ENCODE measurements around the gene CACNA2D4. TPM values are rescaled to one million over a fixed set of nuclear protein-coding genes. Genes with fewer than 3 reads are reported as not detected.

The CACNA2D4 gene
- total RNA-seq (2014; rRNA removed; shearing (Covaris generic); ENCODE audit: low replicate concordance): 0.22 and 0.37 TPM in 2 replicates

GRCh38 chr12:1918081-1918883 is at the start of gene CACNA2D4:
CACNA2D4 (minus strand) TSS chr12:1918652; CDS start chr12:1918473, 179 bp downstream.
- H3K4me2 ChIP-seq (ENCODE audit: low read depth, low read length, poor library complexity, severe bottlenecking): peak within 1 kb of the TSS; percentile 27
- peak within 1 kb of the TSS; percentile 50; the same call in 1 of the 2 replicates for H3K9ac ChIP-seq (ENCODE audit: low read length)
- H3K4me3 ChIP-seq (ENCODE audit: low read length): no peak within 1 kb of the TSS; the same call in 1 of the 2 replicates
- H3K79me2 ChIP-seq (ENCODE audit: low read length): no peaks in the 10 kb centered on the region
- no peaks in the 10 kb centered on the region for H4K20me1 ChIP-seq (ENCODE audit: insufficient read depth, low read depth, low read length)
- peaks cover 33% of the 10 kb centered on the region for H3K4me1 ChIP-seq (ENCODE audit: low read length)
- no peaks in the 10 kb centered on the region for H3K27me3 ChIP-seq (ENCODE audit: low read length)
- DNase-seq: no peak
- H3K36me3 ChIP-seq (ENCODE audit: insufficient read depth, low read length): no peaks in the 10 kb centered on the region
- H3K27ac ChIP-seq (ENCODE audit: low read length): no peak within 1 kb of the TSS
- no peaks in the 10 kb centered on the region for H3K9me3 ChIP-seq (ENCODE audit: low read length)
- H2AFZ ChIP-seq (ENCODE audit: low read length): no peak within 1 kb of the TSS; the same call in 1 of the 2 replicates
- no peaks in the 10 kb centered on the region for H3K9me2 ChIP-seq (replicated peaks; ENCODE audit: insufficient read depth, low read length)

DNA sequence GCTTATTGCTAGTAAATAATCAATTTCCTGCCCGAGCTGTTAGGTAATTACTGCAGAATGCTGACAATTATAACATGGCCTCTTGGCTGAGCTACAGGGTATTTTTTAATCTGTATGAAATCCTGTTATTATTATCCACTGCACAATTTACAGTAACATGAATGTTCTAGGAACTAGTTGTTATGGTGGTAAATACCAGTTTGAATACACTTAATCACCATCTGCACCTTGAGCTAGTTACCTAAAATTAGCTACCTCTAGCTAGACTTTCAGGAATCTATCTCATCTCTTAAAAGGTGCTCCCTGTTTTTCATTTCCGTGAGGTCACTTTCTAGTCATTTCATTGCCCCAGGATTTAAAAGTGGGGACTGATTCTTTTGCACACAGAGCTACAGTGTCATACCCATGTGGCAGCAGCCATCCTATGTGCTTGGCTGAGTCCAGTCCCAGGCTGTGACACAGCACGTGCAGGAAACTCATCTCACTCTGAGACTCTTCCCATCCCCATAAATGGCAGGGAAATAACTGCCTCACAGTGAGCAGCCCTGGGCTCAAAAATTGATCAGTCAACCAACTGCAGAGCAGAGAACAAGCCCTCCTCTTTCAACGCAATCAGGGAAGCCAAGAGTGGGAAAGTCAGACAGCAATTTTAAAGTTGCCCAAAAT is 48.2 kb upstream of the CACNA2D4 start:
- Histone ChIP-seq H3K9me2 (replicated peaks; ENCODE audit: insufficient read depth, low read length) (no peaks in the 10 kb centered on the region), H2AFZ (ENCODE audit: low read length) (no peak overlapping the region), H3K9ac (ENCODE audit: low read length) (no peak overlapping the region), H4K20me1 (ENCODE audit: insufficient read depth, low read depth, low read length) (no peaks in the 10 kb centered on the region), H3K36me3 (ENCODE audit: insufficient read depth, low read length) (0 out of 2 replicates have a peak, but pooled peaks cover 11% of the 10 kb centered on the region), H3K27me3 (ENCODE audit: low read length) (no peaks in the 10 kb centered on the region), H3K4me2 (ENCODE audit: low read depth, low read length, poor library complexity, severe bottlenecking) (no peak overlapping the region), H3K79me2 (ENCODE audit: low read length) (peaks cover 19% of the 10 kb centered on the region; the same call in 1 of the 2 replicates), H3K27ac (ENCODE audit: low read length) (no peak overlapping the region), H3K4me3 (ENCODE audit: low read length) (no peak overlapping the region), H3K9me3 (ENCODE audit: low read length) (no peaks in the 10 kb centered on the region), H3K4me1 (ENCODE audit: low read length) (peaks cover 8% of the 10 kb centered on the region; the same call in 1 of the 2 replicates)
- no peak for DNase-seq

- no peak overlapping the region for H3K4me2 ChIP-seq (ENCODE audit: low read depth, low read length, poor library complexity, severe bottlenecking)
- DNase-seq: no peak
These were observed 47.5 kb upstream of the CACNA2D4 start for GRCh38 chr12:1965916-1966315.

GRCh38 chr12:1962051-1963020 is 43.9 kb upstream of the CACNA2D4 start:
- Histone ChIP-seq H3K9ac (ENCODE audit: low read length) (no peak overlapping the region), H2AFZ (ENCODE audit: low read length) (no peak overlapping the region), H3K9me2 (replicated peaks; ENCODE audit: insufficient read depth, low read length) (no peaks in the 10 kb centered on the region), H3K9me3 (ENCODE audit: low read length) (no peaks in the 10 kb centered on the region), H4K20me1 (ENCODE audit: insufficient read depth, low read depth, low read length) (no peaks in the 10 kb centered on the region), H3K79me2 (ENCODE audit: low read length) (no peaks in the 10 kb centered on the region), H3K4me2 (ENCODE audit: low read depth, low read length, poor library complexity, severe bottlenecking) (no peak overlapping the region), H3K4me3 (ENCODE audit: low read length) (no peak overlapping the region), H3K4me1 (ENCODE audit: low read length) (no peaks in the 10 kb centered on the region), H3K27me3 (ENCODE audit: low read length) (no peaks in the 10 kb centered on the region), H3K27ac (ENCODE audit: low read length) (no peak overlapping the region), H3K36me3 (ENCODE audit: insufficient read depth, low read length) (peaks cover 30% of the 10 kb centered on the region)
- no peak for DNase-seq

More at GRCh38 chr12:1965916-1966315, 47.5 kb upstream of the CACNA2D4 start:
- Histone ChIP-seq H3K9ac (ENCODE audit: low read length) (no peak overlapping the region), H2AFZ (ENCODE audit: low read length) (no peak overlapping the region), H3K4me1 (ENCODE audit: low read length) (peaks cover 8% of the 10 kb centered on the region; the same call in 1 of the 2 replicates), H3K27ac (ENCODE audit: low read length) (no peak overlapping the region), H3K9me3 (ENCODE audit: low read length) (no peaks in the 10 kb centered on the region), H3K79me2 (ENCODE audit: low read length) (peaks cover 14% of the 10 kb centered on the region; the same call in 1 of the 2 replicates), H3K27me3 (ENCODE audit: low read length) (no peaks in the 10 kb centered on the region), H3K36me3 (ENCODE audit: insufficient read depth, low read length) (0 out of 2 replicates have a peak, but pooled peaks cover 16% of the 10 kb centered on the region), H3K4me3 (ENCODE audit: low read length) (no peak overlapping the region), H4K20me1 (ENCODE audit: insufficient read depth, low read depth, low read length) (no peaks in the 10 kb centered on the region), H3K9me2 (replicated peaks; ENCODE audit: insufficient read depth, low read length) (no peaks in the 10 kb centered on the region)

- peaks cover 19% of the 10 kb centered on the region for H3K36me3 ChIP-seq (ENCODE audit: insufficient read depth, low read length)
- no peaks in the 10 kb centered on the region for H3K9me3 ChIP-seq (ENCODE audit: low read length)
- H3K9me2 ChIP-seq (replicated peaks; ENCODE audit: insufficient read depth, low read length): no peaks in the 10 kb centered on the region
- H3K4me1 ChIP-seq (ENCODE audit: low read length): no peaks in the 10 kb centered on the region
- H3K4me2 ChIP-seq (ENCODE audit: low read depth, low read length, poor library complexity, severe bottlenecking): no peak overlapping the region
- no peak for DNase-seq
- no peak overlapping the region for H2AFZ ChIP-seq (ENCODE audit: low read length)
- no peak overlapping the region for H3K9ac ChIP-seq (ENCODE audit: low read length)
- H3K27me3 ChIP-seq (ENCODE audit: low read length): no peaks in the 10 kb centered on the region
- no peak overlapping the region for H3K4me3 ChIP-seq (ENCODE audit: low read length)
- no peak overlapping the region for H3K27ac ChIP-seq (ENCODE audit: low read length)
- H4K20me1 ChIP-seq (ENCODE audit: insufficient read depth, low read depth, low read length): no peaks in the 10 kb centered on the region
- peaks cover 4% of the 10 kb centered on the region; the same call in 1 of the 2 replicates for H3K79me2 ChIP-seq (ENCODE audit: low read length)
These were observed 38.3 kb upstream of the CACNA2D4 start for GRCh38 chr12:1956716-1957115.

GRCh38 chr12:1949771-1950470 is 31.5 kb upstream of the CACNA2D4 start:
- no peak for DNase-seq
- no peaks in the 10 kb centered on the region for H3K79me2 ChIP-seq (ENCODE audit: low read length)
- H3K9me3 ChIP-seq (ENCODE audit: low read length): no peaks in the 10 kb centered on the region
- H3K4me3 ChIP-seq (ENCODE audit: low read length): no peak overlapping the region
- H3K36me3 ChIP-seq (ENCODE audit: insufficient read depth, low read length): peaks cover 19% of the 10 kb centered on the region
- H2AFZ ChIP-seq (ENCODE audit: low read length): no peak overlapping the region
- no peak overlapping the region for H3K9ac ChIP-seq (ENCODE audit: low read length)
- H3K27ac ChIP-seq (ENCODE audit: low read length): no peak overlapping the region
- H3K4me2 ChIP-seq (ENCODE audit: low read depth, low read length, poor library complexity, severe bottlenecking): no peak overlapping the region
- H3K4me1 ChIP-seq (ENCODE audit: low read length): no peaks in the 10 kb centered on the region
- no peaks in the 10 kb centered on the region for H4K20me1 ChIP-seq (ENCODE audit: insufficient read depth, low read depth, low read length)
- H3K9me2 ChIP-seq (replicated peaks; ENCODE audit: insufficient read depth, low read length): no peaks in the 10 kb centered on the region
- no peaks in the 10 kb centered on the region for H3K27me3 ChIP-seq (ENCODE audit: low read length)

DNA sequence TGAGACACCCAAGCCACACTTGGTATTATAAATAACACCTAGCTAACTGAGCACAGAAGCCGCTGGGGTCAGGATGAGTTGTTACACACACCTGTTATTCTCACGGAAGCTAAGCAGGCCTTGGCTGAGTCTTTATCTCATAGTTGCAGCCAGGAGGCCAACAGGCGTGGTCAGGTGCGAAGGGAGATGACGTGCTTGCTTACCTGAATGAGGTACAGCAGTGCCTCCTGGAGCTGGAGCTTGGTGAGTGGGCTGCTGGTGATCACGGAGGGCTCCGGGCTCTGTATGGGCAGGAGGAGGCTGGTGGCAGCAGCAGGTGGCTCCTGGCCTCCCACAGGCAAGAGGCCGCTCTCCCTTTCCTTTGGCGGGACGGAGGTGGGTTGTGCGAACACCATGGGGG is 30.4 kb upstream of the CACNA2D4 start:
- no peaks in the 10 kb centered on the region for H4K20me1 ChIP-seq (ENCODE audit: insufficient read depth, low read depth, low read length)
- H3K9me2 ChIP-seq (replicated peaks; ENCODE audit: insufficient read depth, low read length): no peaks in the 10 kb centered on the region
- H3K9me3 ChIP-seq (ENCODE audit: low read length): no peaks in the 10 kb centered on the region
- H3K27me3 ChIP-seq (ENCODE audit: low read length): no peaks in the 10 kb centered on the region
- H3K4me2 ChIP-seq (ENCODE audit: low read depth, low read length, poor library complexity, severe bottlenecking): no peak overlapping the region
- H3K79me2 ChIP-seq (ENCODE audit: low read length): no peaks in the 10 kb centered on the region
- H3K36me3 ChIP-seq (ENCODE audit: insufficient read depth, low read length): peaks cover 19% of the 10 kb centered on the region
- no peak overlapping the region for H2AFZ ChIP-seq (ENCODE audit: low read length)
- H3K4me1 ChIP-seq (ENCODE audit: low read length): no peaks in the 10 kb centered on the region
- H3K4me3 ChIP-seq (ENCODE audit: low read length): no peak overlapping the region
- no peak overlapping the region for H3K27ac ChIP-seq (ENCODE audit: low read length)
- H3K9ac ChIP-seq (ENCODE audit: low read length): no peak overlapping the region
- DNase-seq: no peak
